ENCODE results near the gene NARS2.
"Not testable (repeated sequence)": the region's sequence is repeated elsewhere in the genome, so short reads cannot be mapped to it uniquely, and the experiment has no call there.

The NARS2 gene

DNA sequence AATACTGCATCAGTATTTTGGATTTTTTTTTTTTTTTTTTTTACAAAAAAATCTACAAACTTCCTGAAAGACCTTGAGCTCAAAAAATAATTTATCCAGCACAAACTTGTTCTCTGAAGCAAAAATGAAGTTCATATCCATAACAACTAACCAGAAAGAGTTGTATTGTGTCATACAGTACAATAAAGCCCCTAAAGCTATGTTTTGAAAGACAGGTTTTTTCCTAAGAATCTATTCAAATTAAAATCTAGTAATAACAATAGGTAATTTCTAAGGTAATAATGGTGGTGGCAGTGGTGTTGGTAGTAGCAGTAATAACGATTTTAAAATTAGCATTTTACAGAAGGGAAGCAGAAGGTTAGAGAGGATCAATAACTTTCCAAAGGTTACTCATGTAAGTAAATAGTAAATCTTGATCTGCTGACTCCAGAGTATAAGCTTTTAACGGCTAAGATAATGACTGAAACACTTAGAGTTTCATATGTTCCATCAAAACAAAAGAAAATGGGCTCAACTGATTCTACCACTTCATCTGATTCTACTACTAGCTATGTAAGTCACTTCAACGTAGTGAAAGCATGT is 103.7 kb downstream of the NARS2 start:
- DNase-seq (ENCODE audit: insufficient read length, low spot score): no peak
- no peak for FAIRE-seq
- no peak for TF ChIP-seq POLR2AphosphoS5 (IDR thresholded peaks at IDR 0.05; ENCODE audit: low read depth, low read length)

- peak; percentile 45 for FAIRE-seq
- DNase-seq (ENCODE audit: insufficient read length, low spot score): no peak
- TF ChIP-seq PAX5 (IDR thresholded peaks at IDR 0.05; ENCODE audit: insufficient read depth, low read length, severe bottlenecking): no peak
- TF ChIP-seq POLR2A (IDR thresholded peaks at IDR 0.05; ENCODE audit: low read depth, low read length): no peak
- TF ChIP-seq TAF1 (IDR thresholded peaks at IDR 0.05; ENCODE audit: low read depth, low read length): no peak
- TF ChIP-seq POLR2AphosphoS5 (IDR thresholded peaks at IDR 0.05; ENCODE audit: low read depth, low read length): no peak
- no peak for TF ChIP-seq SPI1 (IDR thresholded peaks at IDR 0.05; ENCODE audit: low read depth, low read length)
- no peak for TF ChIP-seq POU2F2 (IDR thresholded peaks at IDR 0.05; ENCODE audit: low read depth, low read length)
Measured at GRCh38 chr11:78469896-78470295, 104.8 kb downstream of the NARS2 start.

- DNase-seq (ENCODE audit: insufficient read length, low spot score): no peak
- no peak for FAIRE-seq
- no peak for TF ChIP-seq TAF1 (IDR thresholded peaks at IDR 0.05; ENCODE audit: low read depth, low read length)
- no peak for TF ChIP-seq PAX5 (IDR thresholded peaks at IDR 0.05; ENCODE audit: insufficient read depth, low read length, severe bottlenecking)
- no peak for TF ChIP-seq SPI1 (IDR thresholded peaks at IDR 0.05; ENCODE audit: low read depth, low read length)
- TF ChIP-seq POLR2A (IDR thresholded peaks at IDR 0.05; ENCODE audit: low read depth, low read length): no peak
- no peak for TF ChIP-seq POU2F2 (IDR thresholded peaks at IDR 0.05; ENCODE audit: low read depth, low read length)
- TF ChIP-seq POLR2AphosphoS5 (IDR thresholded peaks at IDR 0.05; ENCODE audit: low read depth, low read length): no peak
Measured at GRCh38 chr11:78467931-78468330, 106.7 kb downstream of the NARS2 start.

GRCh38 chr11:78467370-78467769 is 107.3 kb downstream of the NARS2 start:
- DNase-seq (ENCODE audit: insufficient read length, low spot score) (no peak), FAIRE-seq (no peak)
- TF ChIP-seq POLR2AphosphoS5 (IDR thresholded peaks at IDR 0.05; ENCODE audit: low read depth, low read length) (no peak), POU2F2 (IDR thresholded peaks at IDR 0.05; ENCODE audit: low read depth, low read length) (no peak), PAX5 (IDR thresholded peaks at IDR 0.05; ENCODE audit: insufficient read depth, low read length, severe bottlenecking) (no peak), TAF1 (IDR thresholded peaks at IDR 0.05; ENCODE audit: low read depth, low read length) (no peak), SPI1 (IDR thresholded peaks at IDR 0.05; ENCODE audit: low read depth, low read length) (no peak), POLR2A (IDR thresholded peaks at IDR 0.05; ENCODE audit: low read depth, low read length) (no peak)

DNA sequence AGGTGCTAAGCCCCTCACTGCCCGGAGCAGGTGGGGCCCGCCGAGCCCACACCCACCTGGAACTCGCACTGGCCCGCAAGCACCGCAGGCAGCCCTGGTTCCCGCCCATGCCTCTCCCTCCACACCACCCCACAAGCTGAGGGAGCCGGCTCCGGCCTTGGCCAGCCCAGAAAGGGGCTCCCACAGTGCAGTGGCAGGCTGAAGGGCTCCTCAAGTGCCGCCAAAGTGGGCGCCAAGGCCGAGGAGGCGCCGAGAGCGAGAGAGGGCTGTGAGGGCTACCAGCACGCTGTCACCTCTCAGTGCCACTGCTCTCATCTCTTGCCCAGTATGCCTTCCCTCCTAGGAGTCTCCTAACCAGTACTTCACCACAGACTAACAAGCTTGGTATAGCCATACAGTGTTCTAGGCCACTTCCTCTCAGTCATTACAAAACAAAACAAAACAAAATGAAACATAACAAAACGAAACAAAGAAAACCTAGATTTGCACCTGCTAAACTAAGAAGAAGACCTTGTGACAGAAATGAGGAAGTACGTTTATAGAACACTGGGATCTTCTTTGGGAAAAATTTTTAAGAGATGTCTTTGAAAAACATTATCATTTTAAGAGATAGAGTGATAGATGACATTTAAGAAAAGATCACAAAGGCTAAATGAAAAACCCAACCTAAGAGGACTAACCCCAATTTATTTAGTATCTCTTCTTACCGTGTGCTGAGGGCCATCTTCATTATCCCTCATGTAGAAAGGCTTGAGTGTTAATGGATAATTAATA is 109.3 kb downstream of the NARS2 start:
- DNase-seq (ENCODE audit: insufficient read length, low spot score): peak; percentile 52
- TF ChIP-seq SPI1 (IDR thresholded peaks at IDR 0.05; ENCODE audit: low read depth, low read length): peak; percentile 86
- TF ChIP-seq POLR2AphosphoS5 (IDR thresholded peaks at IDR 0.05; ENCODE audit: low read depth, low read length): no peak
- peak; percentile 91 for FAIRE-seq

DNA sequence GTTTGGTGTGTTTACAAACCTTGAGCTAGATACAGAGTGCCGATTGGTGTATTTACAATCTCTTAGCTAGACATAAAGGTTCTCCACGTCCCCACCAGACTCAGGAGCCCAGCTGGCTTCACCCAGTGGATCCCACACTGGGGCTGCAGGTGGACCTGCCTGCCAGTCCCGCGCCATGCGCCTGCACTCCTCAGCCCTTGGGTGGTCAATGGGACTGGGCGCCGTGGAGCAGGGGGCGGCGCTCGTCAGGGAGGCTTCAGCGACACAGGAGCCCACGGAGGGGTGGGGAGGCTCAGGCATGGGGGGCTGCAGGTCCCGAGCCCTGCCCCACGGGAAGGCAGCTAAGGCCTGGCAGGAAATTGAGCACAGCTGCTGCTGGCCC is 109.9 kb downstream of the NARS2 start:
- FAIRE-seq: not testable (repeated sequence)

DNA sequence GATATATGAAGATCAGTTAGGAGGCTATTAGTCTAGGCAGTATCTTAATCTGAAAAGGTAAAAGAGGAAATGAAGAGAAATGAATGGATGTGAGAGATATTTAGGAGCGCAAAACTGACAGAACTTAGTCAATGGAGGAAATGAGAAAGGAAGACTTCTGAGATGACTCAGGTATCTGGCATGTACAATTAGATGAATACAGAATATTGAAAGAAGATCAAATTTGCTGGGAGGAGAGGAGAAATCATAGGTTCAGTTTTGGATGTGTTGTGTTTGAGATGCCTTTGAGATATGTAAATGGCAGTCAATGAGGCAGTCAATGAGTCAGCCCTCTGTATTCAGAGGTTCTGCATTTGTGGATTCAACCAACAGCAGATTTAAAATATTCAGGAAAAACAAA is 114.2 kb downstream of the NARS2 start:
- TF ChIP-seq POLR2A (IDR thresholded peaks at IDR 0.05; ENCODE audit: low read depth, low read length) (no peak), POU2F2 (IDR thresholded peaks at IDR 0.05; ENCODE audit: low read depth, low read length) (no peak), SPI1 (IDR thresholded peaks at IDR 0.05; ENCODE audit: low read depth, low read length) (peak; percentile 88)
- FAIRE-seq (peak; percentile 41), DNase-seq (ENCODE audit: insufficient read length, low spot score) (no peak)

More for the DNA sequence above, 109.9 kb downstream of the NARS2 start:
- not testable (repeated sequence) for DNase-seq (ENCODE audit: insufficient read length, low spot score)

DNA sequence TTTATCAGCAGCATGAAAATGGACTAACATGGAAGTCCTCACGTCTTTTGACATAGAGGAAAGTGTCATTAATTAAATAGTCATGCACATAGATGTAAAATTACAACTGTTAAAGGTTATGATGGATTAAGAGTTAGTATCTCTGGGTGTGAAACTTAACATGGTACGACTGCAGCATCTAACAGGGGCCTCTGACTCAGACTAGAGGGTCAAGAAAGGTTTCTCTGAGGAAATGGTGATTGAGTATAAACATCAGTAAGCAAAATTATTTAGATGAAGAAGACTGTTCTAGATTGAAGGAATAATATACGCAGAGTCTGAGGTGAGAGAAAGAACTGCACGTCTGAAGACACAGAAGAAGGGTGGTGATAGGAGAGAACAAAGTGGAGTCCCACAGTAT is 114.9 kb downstream of the NARS2 start:
- DNase-seq (ENCODE audit: insufficient read length, low spot score): no peak
- TF ChIP-seq POLR2AphosphoS5 (IDR thresholded peaks at IDR 0.05; ENCODE audit: low read depth, low read length) (no peak), PAX5 (IDR thresholded peaks at IDR 0.05; ENCODE audit: insufficient read depth, low read length, severe bottlenecking) (no peak), SPI1 (IDR thresholded peaks at IDR 0.05; ENCODE audit: low read depth, low read length) (no peak), POU2F2 (IDR thresholded peaks at IDR 0.05; ENCODE audit: low read depth, low read length) (no peak), POLR2A (IDR thresholded peaks at IDR 0.05; ENCODE audit: low read depth, low read length) (no peak), TAF1 (IDR thresholded peaks at IDR 0.05; ENCODE audit: low read depth, low read length) (no peak)
- FAIRE-seq: no peak

DNA sequence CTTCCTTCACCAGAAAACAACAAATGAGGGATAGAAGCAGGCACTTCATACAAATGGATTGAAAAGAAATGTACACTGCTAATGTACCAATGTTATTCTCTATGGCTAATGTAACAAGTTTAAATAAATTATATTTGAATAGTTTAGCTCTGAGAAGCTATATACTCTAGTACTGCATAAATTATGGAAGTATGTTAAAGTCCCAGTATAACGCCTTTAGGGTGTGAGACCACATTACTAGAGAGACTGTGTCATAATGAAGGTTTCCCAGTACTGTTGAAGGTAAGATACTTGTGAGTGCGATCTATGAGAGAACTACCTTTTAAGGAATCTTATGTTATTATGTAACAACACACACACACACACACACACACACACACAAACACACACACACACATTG is 117.2 kb downstream of the NARS2 start:
- no peak for TF ChIP-seq POLR2A (IDR thresholded peaks at IDR 0.05; ENCODE audit: low read depth, low read length)
- TF ChIP-seq POU2F2 (IDR thresholded peaks at IDR 0.05; ENCODE audit: low read depth, low read length): no peak
- no peak for TF ChIP-seq TAF1 (IDR thresholded peaks at IDR 0.05; ENCODE audit: low read depth, low read length)
- no peak for TF ChIP-seq PAX5 (IDR thresholded peaks at IDR 0.05; ENCODE audit: insufficient read depth, low read length, severe bottlenecking)
- TF ChIP-seq POLR2AphosphoS5 (IDR thresholded peaks at IDR 0.05; ENCODE audit: low read depth, low read length): no peak
- TF ChIP-seq SPI1 (IDR thresholded peaks at IDR 0.05; ENCODE audit: low read depth, low read length): no peak
- no peak for FAIRE-seq
- no peak for DNase-seq (ENCODE audit: insufficient read length, low spot score)

GRCh38 chr11:78453140-78453935 is 121.3 kb downstream of the NARS2 start:
- DNase-seq (ENCODE audit: insufficient read length, low spot score) (no peak), FAIRE-seq (peak; percentile 89)
- TF ChIP-seq TAF1 (IDR thresholded peaks at IDR 0.05; ENCODE audit: low read depth, low read length) (no peak), POLR2A (IDR thresholded peaks at IDR 0.05; ENCODE audit: low read depth, low read length) (no peak), POU2F2 (IDR thresholded peaks at IDR 0.05; ENCODE audit: low read depth, low read length) (no peak), PAX5 (IDR thresholded peaks at IDR 0.05; ENCODE audit: insufficient read depth, low read length, severe bottlenecking) (no peak), SPI1 (IDR thresholded peaks at IDR 0.05; ENCODE audit: low read depth, low read length) (no peak), POLR2AphosphoS5 (IDR thresholded peaks at IDR 0.05; ENCODE audit: low read depth, low read length) (no peak)

All from GM12891 (cell line).